Astrocyte (in vitro differentiated cells and primary cell): Measurements from ENCODE around the gene ZBTB16.

Experiments used
- EZH2 ChIP-seq: IDR thresholded peaks from 2 replicates; pipeline ENCODE4 v1.6.1; 2012; ENCODE audit warnings: mild to moderate bottlenecking, low read length, inconsistent platforms; ENCODE audit not compliant: insufficient read depth
- TF ChIP-seq, protein P1 (sequence below): IDR thresholded peaks from 2 replicates; pipeline ENCODE4 v1.5.1; 2011; ENCODE audit warnings: low read depth, mild to moderate bottlenecking, inconsistent platforms, low read length, moderate library complexity; ENCODE audit not compliant: insufficient read depth

DNA sequence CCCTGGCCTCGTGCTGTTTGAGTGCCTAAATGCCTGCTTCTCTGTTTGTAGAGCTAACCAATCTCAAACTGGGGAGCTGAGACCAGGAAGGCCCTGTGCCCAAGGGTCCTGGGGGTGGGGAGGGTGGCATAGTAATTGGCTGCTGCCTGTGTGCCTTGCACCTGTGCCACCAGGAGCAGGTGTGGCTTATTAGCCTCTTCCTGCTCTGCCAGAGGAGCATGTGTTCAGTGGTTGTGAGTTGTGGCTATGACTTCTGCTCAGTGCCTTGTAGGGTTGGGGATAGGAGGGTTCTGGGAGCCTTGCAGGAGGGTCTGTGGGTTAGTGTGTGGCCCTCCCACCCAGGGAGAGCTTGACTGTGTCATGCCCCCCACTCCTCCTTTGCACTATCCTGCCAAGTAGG lies 109.2 kb downstream of the ZBTB16 start:
- TF ChIP-seq, protein P1, sequence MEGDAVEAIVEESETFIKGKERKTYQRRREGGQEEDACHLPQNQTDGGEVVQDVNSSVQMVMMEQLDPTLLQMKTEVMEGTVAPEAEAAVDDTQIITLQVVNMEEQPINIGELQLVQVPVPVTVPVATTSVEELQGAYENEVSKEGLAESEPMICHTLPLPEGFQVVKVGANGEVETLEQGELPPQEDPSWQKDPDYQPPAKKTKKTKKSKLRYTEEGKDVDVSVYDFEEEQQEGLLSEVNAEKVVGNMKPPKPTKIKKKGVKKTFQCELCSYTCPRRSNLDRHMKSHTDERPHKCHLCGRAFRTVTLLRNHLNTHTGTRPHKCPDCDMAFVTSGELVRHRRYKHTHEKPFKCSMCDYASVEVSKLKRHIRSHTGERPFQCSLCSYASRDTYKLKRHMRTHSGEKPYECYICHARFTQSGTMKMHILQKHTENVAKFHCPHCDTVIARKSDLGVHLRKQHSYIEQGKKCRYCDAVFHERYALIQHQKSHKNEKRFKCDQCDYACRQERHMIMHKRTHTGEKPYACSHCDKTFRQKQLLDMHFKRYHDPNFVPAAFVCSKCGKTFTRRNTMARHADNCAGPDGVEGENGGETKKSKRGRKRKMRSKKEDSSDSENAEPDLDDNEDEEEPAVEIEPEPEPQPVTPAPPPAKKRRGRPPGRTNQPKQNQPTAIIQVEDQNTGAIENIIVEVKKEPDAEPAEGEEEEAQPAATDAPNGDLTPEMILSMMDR = no peak
- TF ChIP-seq EZH2 = no peak
